K562 (cell line): ENCODE results near the gene CCNY. TPM values are rescaled to one million over a fixed set of nuclear protein-coding genes. Genes with fewer than 3 reads are reported as not detected.

ENCODE experiments used
- C11orf30 ChIP-seq: fragments of 450-650 bp; IDR thresholded peaks from 2 replicates; pipeline ENCODE4 v1.6.1; 2016; ENCODE audit warnings: low read depth, mild to moderate bottlenecking
- CBX2 ChIP-seq: fragments of 200-600 bp; sonication (generic); IDR thresholded peaks from one replicate; pipeline ENCODE4 v1.6.1; 2012; ENCODE audit warnings: mild to moderate bottlenecking, low read length, inconsistent platforms; ENCODE audit not compliant: insufficient read depth, poor library complexity, severe bottlenecking
- CCNT2 ChIP-seq: IDR thresholded peaks from 2 replicates; pipeline ENCODE4 v1.6.1; 2011; ENCODE audit warnings: borderline replicate concordance, low read depth, mild to moderate bottlenecking, moderate library complexity, mixed read lengths, low read length; ENCODE audit not compliant: insufficient read length; ENCODE audit errors: extremely low read depth
- CHCHD3 ChIP-seq: fragments of 250-450 bp; sonication (Bioruptor Pico); IDR thresholded peaks from 2 replicates; pipeline ENCODE4 v2.1.2; 2022; ENCODE audit warnings: mild to moderate bottlenecking
- EGR1 ChIP-seq: fragments of 450-650 bp; conservative IDR thresholded peaks from 2 replicates; pipeline ENCODE4 v1.6.1; 2017; ENCODE audit warnings: mild to moderate bottlenecking
- FOXK2 ChIP-seq, 2 experiments: fragments of 450-650 bp; IDR thresholded peaks in 1 of 2; conservative IDR thresholded peaks in 1 of 2; 2 replicates each; pipeline ENCODE4 v1.6.1; 2016; ENCODE audit warnings: low read depth in 2 of 2, mild to moderate bottlenecking in 1 of 2
- GATAD2B ChIP-seq: fragments of 450-650 bp; IDR thresholded peaks from 2 replicates; pipeline ENCODE4 v1.6.1; 2017; ENCODE audit warnings: mild to moderate bottlenecking, borderline replicate concordance
- GTF2E2 ChIP-seq: fragments of 200-800 bp; sonication (Bioruptor generic); IDR thresholded peaks from 2 replicates; pipeline ENCODE4 v1.6.1; 2016; ENCODE audit warnings: missing genetic modification characterization, missing compliant biosample characterization
- HDAC1 ChIP-seq, 2 experiments: fragments of 450-650 bp; IDR thresholded peaks; 2 replicates each; pipeline ENCODE4 v1.6.1; 2016 to 2017; ENCODE audit warnings: inconsistent platforms in 1 of 2, mild to moderate bottlenecking in 1 of 2, moderate library complexity in 1 of 2
- HLTF ChIP-seq: fragments of 450-650 bp; IDR thresholded peaks from 2 replicates; pipeline ENCODE4 v1.6.1; 2016
- HMG20A ChIP-seq: fragments of 450-650 bp; formaldehyde crosslinking; conservative IDR thresholded peaks from 2 replicates; pipeline ENCODE4 v1.4.0; 2020; ENCODE audit warnings: mild to moderate bottlenecking, mixed read lengths
- MBD2 ChIP-seq: sonication (generic); IDR thresholded peaks from 2 replicates; pipeline ENCODE4 v1.6.1; 2016; ENCODE audit warnings: low read depth, borderline replicate concordance
- PHB2 ChIP-seq: fragments of 450-650 bp; IDR thresholded peaks from 2 replicates; pipeline ENCODE4 v1.6.1; 2017; ENCODE audit warnings: low read depth
- TRIM24 ChIP-seq, 2 experiments: fragments of 450-650 bp; IDR thresholded peaks; 2 replicates each; pipeline ENCODE4 v1.6.1; 2016
- XRCC5 ChIP-seq: fragments of 200-400 bp; formaldehyde crosslinking; IDR thresholded peaks from 2 replicates; pipeline ENCODE4 v1.6.1; 2017; ENCODE audit warnings: low read depth, mild to moderate bottlenecking, low read length
- ZSCAN32 ChIP-seq: fragments of 450-650 bp; formaldehyde crosslinking; IDR thresholded peaks from 2 replicates; pipeline ENCODE4 v1.4.0; 2020; ENCODE audit warnings: mild to moderate bottlenecking, moderate library complexity
- polyA plus RNA-seq, 8 experiments: library from polyadenylated mRNA; depleted of rRNA in 4 of 8; stranded (reverse) in 5 of 8; unstranded in 3 of 8; fragments of >200 nt; fragmentation: Nextera tagmentation in 2 of 8; fragmentation: Illumina TruSeq in 1 of 8; extraction: Ambion mirVana in 2 of 8; extraction: Trizol in 1 of 8; gene quantifications; 2 replicates each; pipeline versions ENCODE4 v1.2.1 to v1.2.3, GENCODE V29; 2011 to 2014; ENCODE audit warnings: inconsistent platforms in 1 of 8, missing spikeins in 1 of 8
- total RNA-seq, 7 experiments: library from RNA; depleted of rRNA in 6 of 7; stranded (reverse); fragments of >200 nt in 6 of 7; fragmentation: Illumina TruSeq in 2 of 7; extraction: Trizol in 2 of 7; gene quantifications; 2 replicates each; pipeline versions ENCODE4 v1.2.1 to v1.2.3, GENCODE V29; 2011 to 2021; ENCODE audit warnings: low replicate concordance in 1 of 7
- TF ChIP-seq, protein P1 (sequence below), 2 experiments: fragments of 450-650 bp in 1 of 2; sonication (generic) in 1 of 2; formaldehyde crosslinking in 1 of 2; IDR thresholded peaks; 2 replicates each; pipeline versions ENCODE4 v1.7.1 to v1.9.0; 2016 to 2022; ENCODE audit warnings: inconsistent platforms in 1 of 2, mild to moderate bottlenecking in 1 of 2, missing genetic modification reagents in 1 of 2
- TF ChIP-seq, protein P2 (sequence below): sonication (generic); formaldehyde crosslinking; IDR thresholded peaks from 2 replicates; pipeline ENCODE4 v1.8.1; 2023; ENCODE audit warnings: mild to moderate bottlenecking, missing genetic modification reagents

Gene CCNY
- total and polyA plus RNA-seq, 9 of the 15 experiments (the other 6 are each of a cell fraction or from before 2014, with no cell fraction given) = 8.4 to 109 (median 38.6) TPM

DNA sequence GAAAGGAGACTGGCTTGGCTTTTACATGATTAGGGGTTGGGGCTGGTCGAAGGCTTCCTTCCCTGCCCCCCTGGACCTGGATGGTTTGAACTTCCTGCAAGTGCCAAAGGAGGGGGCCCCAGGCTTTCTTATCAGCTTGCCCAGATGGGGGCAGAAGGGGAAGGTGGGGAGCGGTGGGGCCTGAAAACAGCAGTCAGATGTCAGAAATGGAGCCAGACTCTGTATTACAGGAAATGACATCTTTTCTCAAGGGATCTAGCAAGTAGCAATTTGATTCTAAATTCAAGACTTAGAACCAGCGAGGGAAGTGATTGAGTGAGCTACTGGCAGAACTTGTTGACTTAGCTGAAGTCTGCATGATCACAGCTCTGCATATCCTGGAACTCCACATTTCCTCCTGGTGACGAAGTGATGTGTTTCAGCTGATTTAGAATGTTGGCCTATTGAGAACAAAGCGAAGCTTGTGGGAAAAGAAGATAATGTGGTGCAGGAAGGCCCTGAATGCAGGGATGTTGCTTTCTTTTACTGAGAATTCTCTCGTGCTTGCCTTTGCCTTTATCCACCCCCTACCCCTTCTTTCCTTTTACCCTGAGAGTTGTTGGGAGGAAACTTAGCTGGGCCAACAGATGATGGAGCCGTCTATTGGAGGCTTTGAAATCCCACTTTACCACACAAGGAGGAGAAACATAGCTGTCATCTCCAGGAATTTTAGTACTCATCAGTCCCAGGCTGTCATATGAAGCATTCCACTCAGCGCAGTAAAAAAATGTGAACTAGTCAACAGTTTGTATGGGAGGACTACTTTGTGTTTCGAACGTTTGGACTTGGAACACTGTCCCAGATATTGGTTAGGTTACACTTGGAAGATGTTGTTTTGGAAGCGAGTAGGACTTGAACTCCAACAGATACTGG is 43.2 kb downstream of the CCNY start (continued):
- TF ChIP-seq, protein P1, sequence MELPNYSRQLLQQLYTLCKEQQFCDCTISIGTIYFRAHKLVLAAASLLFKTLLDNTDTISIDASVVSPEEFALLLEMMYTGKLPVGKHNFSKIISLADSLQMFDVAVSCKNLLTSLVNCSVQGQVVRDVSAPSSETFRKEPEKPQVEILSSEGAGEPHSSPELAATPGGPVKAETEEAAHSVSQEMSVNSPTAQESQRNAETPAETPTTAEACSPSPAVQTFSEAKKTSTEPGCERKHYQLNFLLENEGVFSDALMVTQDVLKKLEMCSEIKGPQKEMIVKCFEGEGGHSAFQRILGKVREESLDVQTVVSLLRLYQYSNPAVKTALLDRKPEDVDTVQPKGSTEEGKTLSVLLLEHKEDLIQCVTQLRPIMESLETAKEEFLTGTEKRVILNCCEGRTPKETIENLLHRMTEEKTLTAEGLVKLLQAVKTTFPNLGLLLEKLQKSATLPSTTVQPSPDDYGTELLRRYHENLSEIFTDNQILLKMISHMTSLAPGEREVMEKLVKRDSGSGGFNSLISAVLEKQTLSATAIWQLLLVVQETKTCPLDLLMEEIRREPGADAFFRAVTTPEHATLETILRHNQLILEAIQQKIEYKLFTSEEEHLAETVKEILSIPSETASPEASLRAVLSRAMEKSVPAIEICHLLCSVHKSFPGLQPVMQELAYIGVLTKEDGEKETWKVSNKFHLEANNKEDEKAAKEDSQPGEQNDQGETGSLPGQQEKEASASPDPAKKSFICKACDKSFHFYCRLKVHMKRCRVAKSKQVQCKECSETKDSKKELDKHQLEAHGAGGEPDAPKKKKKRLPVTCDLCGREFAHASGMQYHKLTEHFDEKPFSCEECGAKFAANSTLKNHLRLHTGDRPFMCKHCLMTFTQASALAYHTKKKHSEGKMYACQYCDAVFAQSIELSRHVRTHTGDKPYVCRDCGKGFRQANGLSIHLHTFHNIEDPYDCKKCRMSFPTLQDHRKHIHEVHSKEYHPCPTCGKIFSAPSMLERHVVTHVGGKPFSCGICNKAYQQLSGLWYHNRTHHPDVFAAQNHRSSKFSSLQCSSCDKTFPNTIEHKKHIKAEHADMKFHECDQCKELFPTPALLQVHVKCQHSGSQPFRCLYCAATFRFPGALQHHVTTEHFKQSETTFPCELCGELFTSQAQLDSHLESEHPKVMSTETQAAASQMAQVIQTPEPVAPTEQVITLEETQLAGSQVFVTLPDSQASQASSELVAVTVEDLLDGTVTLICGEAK (IDR thresholded peaks at IDR 0.05) = 0 out of 2 replicates have a peak, but pooled peaks have one; percentile 8
- TF ChIP-seq, protein P1 (CRISPR knock-in tag; IDR thresholded peaks at IDR 0.05) = no peak
- TF ChIP-seq, protein P2, sequence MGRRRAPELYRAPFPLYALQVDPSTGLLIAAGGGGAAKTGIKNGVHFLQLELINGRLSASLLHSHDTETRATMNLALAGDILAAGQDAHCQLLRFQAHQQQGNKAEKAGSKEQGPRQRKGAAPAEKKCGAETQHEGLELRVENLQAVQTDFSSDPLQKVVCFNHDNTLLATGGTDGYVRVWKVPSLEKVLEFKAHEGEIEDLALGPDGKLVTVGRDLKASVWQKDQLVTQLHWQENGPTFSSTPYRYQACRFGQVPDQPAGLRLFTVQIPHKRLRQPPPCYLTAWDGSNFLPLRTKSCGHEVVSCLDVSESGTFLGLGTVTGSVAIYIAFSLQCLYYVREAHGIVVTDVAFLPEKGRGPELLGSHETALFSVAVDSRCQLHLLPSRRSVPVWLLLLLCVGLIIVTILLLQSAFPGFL (CRISPR knock-in tag) = no peak
- TF ChIP-seq MBD2 (0 out of 2 replicates have a peak, but pooled peaks have one; percentile 48), GTF2E2 (tag) (no peak), HDAC1 (IDR thresholded peaks at IDR 0.05) (peak in 1 of 2 experiments; percentile 76; a peak in 2 of 4 replicates), FOXK2 (conservative IDR thresholded peaks at IDR 0.05 in 1 of 2, IDR thresholded peaks at IDR 0.05 in 1 of 2; ENCODE audit: low read depth in 2 of 2) (peak; percentile 39 to 65; a peak in 3 of 4 replicates), PHB2 (peak; percentile 48; the same call in 1 of the 2 replicates), TRIM24 (IDR thresholded peaks at IDR 0.05) (peak; percentile 32 to 75; a peak in 3 of 4 replicates), HMG20A (no peak), CBX2 (no peak), EGR1 (peak; percentile 20; the same call in 1 of the 2 replicates), ZSCAN32 (CRISPR knock-in tag) (no peak), GATAD2B (peak; percentile 37; the same call in 1 of the 2 replicates), CCNT2 (peak; percentile 28), CHCHD3 (CRISPR knock-in tag) (no peak), HLTF (no peak), XRCC5 (no peak), C11orf30 (no peak)
